ENCODE results near the gene ATF4. TPM values are rescaled to one million over a fixed set of nuclear protein-coding genes. Genes with fewer than 3 reads are reported as not detected.

The ATF4 gene
- total RNA-seq, 1 experiment from 2014 or later = 177 TPM

DNA sequence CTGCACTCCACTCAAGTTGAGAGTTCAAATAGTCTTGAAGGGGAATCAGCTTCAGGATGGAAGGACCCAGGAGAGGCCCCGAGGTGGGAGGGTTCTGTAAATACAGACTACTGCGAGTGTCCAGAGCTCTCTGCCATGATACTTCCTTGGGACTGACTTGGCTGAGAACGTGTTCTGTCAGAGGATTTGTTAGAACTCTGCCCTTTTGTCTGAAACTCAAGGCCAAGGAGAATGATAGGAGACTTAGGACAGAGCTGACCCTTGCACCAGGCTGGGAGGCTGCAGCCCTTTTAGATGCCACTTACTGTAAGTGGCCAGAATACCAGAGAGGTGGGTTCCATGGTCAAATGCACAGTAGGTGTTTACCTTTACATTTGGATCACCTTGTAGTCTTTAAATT, 2.9 kb upstream of the ATF4 start:
- CTCF ChIA-PET = interaction anchor here (0.8 kb wide), 1 partner anchor 21 kb away, joined by 3 read pairs; no protein-coding TSS in a partner anchor
- H3K4me1 ChIP-seq (ENCODE audit: control insufficient read depth, insufficient read depth, low read length) = peaks cover 9% of the 10 kb centered on the region
- BruUV-seq (replicated peaks) = no TSS peak
- TF ChIP-seq POLR2AphosphoS5 (IDR thresholded peaks at IDR 0.05; ENCODE audit: low read depth, low read length) (no peak), TCF7L2 (IDR thresholded peaks at IDR 0.05; ENCODE audit: low read depth, low read length) (no peak), SIN3A (IDR thresholded peaks at IDR 0.05; ENCODE audit: borderline replicate concordance, insufficient read depth, low read depth, low read length) (no peak)
- TF ChIP-seq, protein P1, sequence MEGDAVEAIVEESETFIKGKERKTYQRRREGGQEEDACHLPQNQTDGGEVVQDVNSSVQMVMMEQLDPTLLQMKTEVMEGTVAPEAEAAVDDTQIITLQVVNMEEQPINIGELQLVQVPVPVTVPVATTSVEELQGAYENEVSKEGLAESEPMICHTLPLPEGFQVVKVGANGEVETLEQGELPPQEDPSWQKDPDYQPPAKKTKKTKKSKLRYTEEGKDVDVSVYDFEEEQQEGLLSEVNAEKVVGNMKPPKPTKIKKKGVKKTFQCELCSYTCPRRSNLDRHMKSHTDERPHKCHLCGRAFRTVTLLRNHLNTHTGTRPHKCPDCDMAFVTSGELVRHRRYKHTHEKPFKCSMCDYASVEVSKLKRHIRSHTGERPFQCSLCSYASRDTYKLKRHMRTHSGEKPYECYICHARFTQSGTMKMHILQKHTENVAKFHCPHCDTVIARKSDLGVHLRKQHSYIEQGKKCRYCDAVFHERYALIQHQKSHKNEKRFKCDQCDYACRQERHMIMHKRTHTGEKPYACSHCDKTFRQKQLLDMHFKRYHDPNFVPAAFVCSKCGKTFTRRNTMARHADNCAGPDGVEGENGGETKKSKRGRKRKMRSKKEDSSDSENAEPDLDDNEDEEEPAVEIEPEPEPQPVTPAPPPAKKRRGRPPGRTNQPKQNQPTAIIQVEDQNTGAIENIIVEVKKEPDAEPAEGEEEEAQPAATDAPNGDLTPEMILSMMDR (IDR thresholded peaks at IDR 0.05) = no peak
- TF ChIP-seq, protein P2, sequence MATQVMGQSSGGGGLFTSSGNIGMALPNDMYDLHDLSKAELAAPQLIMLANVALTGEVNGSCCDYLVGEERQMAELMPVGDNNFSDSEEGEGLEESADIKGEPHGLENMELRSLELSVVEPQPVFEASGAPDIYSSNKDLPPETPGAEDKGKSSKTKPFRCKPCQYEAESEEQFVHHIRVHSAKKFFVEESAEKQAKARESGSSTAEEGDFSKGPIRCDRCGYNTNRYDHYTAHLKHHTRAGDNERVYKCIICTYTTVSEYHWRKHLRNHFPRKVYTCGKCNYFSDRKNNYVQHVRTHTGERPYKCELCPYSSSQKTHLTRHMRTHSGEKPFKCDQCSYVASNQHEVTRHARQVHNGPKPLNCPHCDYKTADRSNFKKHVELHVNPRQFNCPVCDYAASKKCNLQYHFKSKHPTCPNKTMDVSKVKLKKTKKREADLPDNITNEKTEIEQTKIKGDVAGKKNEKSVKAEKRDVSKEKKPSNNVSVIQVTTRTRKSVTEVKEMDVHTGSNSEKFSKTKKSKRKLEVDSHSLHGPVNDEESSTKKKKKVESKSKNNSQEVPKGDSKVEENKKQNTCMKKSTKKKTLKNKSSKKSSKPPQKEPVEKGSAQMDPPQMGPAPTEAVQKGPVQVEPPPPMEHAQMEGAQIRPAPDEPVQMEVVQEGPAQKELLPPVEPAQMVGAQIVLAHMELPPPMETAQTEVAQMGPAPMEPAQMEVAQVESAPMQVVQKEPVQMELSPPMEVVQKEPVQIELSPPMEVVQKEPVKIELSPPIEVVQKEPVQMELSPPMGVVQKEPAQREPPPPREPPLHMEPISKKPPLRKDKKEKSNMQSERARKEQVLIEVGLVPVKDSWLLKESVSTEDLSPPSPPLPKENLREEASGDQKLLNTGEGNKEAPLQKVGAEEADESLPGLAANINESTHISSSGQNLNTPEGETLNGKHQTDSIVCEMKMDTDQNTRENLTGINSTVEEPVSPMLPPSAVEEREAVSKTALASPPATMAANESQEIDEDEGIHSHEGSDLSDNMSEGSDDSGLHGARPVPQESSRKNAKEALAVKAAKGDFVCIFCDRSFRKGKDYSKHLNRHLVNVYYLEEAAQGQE (IDR thresholded peaks at IDR 0.05; ENCODE audit: insufficient read depth in 1 of 2, low read depth in 2 of 2, low read length in 1 of 2) = no peak
- no peak overlapping the region for H3K4me3 ChIP-seq (ENCODE audit: low read depth in 2 of 2, low read length in 2 of 2)
- intact Hi-C loops (cut with micrococcal nuclease; ENCODE audit: unreplicated experiment) (no loop called here), in situ Hi-C loops (cut with HindIII; ENCODE audit: low pct_unique_long_range_greater_than_20kb, low sequenced_read_pairs) (no loop called here)
- H3K27me3 ChIP-seq (ENCODE audit: control insufficient read depth, insufficient read depth, low read length) = no peaks in the 10 kb centered on the region
- no peak overlapping the region for H3K27ac ChIP-seq (ENCODE audit: low read length)
- POLR2A ChIA-PET = interaction anchor here (0.6 kb wide), 1 partner anchor 476 kb away, joined by 3 read pairs; no protein-coding TSS in a partner anchor
- DNase-seq (ENCODE audit: low read depth, low spot score) (no peak), ATAC-seq (no peak)
- peaks cover 16% of the 10 kb centered on the region for H3K36me3 ChIP-seq (ENCODE audit: control insufficient read depth, insufficient read depth, low read length)
- no peaks in the 10 kb centered on the region for H3K9me3 ChIP-seq (ENCODE audit: control insufficient read depth, insufficient read depth, low read depth, low read length)

DNA sequence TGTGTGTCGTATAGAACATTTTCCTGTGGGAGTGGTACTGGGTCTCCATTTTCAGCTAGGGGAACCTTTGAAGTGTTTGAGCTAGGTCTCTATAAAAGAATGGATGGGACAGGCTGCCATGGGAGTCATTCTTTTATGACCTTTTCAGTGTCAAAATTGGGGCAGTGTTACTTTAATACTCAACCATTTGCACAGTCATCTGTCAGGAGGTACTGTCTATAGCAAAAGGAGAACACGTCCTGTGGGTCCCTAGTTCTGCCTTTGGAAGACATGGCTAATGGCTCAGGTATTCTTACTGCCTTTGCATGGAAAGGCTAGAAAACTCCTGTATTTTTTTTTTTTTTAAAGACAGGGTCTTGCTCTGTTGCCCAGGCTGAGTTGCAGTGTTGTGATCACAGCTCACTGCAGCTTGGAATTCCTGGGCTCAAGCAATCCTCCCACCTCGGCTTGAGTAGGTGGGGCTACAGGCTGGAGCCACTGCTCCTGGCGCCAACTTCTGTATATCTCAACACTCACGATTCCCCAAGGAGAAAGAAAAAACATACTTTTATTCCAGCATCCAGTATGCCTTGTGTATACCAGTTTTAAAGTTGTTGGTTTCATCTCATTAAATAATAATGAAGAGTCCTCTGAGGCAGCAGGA, 2.1 kb upstream of the ATF4 start:
- in situ Hi-C loops (cut with HindIII; ENCODE audit: low pct_unique_long_range_greater_than_20kb, low sequenced_read_pairs) = no loop called here
- Histone ChIP-seq H3K27ac (ENCODE audit: low read length) (peak overlapping the region; percentile 95), H3K27me3 (ENCODE audit: control insufficient read depth, insufficient read depth, low read length) (no peaks in the 10 kb centered on the region), H3K4me1 (ENCODE audit: control insufficient read depth, insufficient read depth, low read length) (peaks cover 14% of the 10 kb centered on the region), H3K9me3 (ENCODE audit: control insufficient read depth, insufficient read depth, low read depth, low read length) (no peaks in the 10 kb centered on the region), H3K36me3 (ENCODE audit: control insufficient read depth, insufficient read depth, low read length) (peaks cover 16% of the 10 kb centered on the region), H3K4me3 (ENCODE audit: low read depth in 2 of 2, low read length in 2 of 2) (no peak overlapping the region; a peak in 1 of 4 replicates)
- DNase-seq (ENCODE audit: low read depth, low spot score) = no peak
- POLR2A ChIA-PET = interaction anchor here (0.7 kb wide), 1 partner anchor 311 kb away, joined by 3 read pairs; no protein-coding TSS in a partner anchor
- no peak for ATAC-seq
- TF ChIP-seq POLR2AphosphoS5 (IDR thresholded peaks at IDR 0.05; ENCODE audit: low read depth, low read length) (no peak; the same call in 1 of the 2 replicates), SIN3A (IDR thresholded peaks at IDR 0.05; ENCODE audit: borderline replicate concordance, insufficient read depth, low read depth, low read length) (no peak), TCF7L2 (IDR thresholded peaks at IDR 0.05; ENCODE audit: low read depth, low read length) (no peak)
- TF ChIP-seq, protein P1 (IDR thresholded peaks at IDR 0.05) = no peak
- TF ChIP-seq, protein P2 (IDR thresholded peaks at IDR 0.05; ENCODE audit: insufficient read depth in 1 of 2, low read depth in 2 of 2, low read length in 1 of 2) = no peak
- intact Hi-C loops (cut with micrococcal nuclease; ENCODE audit: unreplicated experiment) = no loop called here
- CTCF ChIA-PET = no interaction called here
- BruUV-seq (replicated peaks) = no TSS peak

Measured in Panc1 (cell line).